HG02852 (cell line): ENCODE results near the gene ACO2.
"Not testable (repeated sequence)": the region's sequence is repeated elsewhere in the genome, so short reads cannot be mapped to it uniquely, and the experiment has no call there.

Experiments used
- ATAC-seq: cut with Tn5 transposase; IDR thresholded peaks from one replicate; pipeline ENCODE4 v1.9.1; 2021; ENCODE audit warnings: mild to moderate bottlenecking, moderate library complexity; ENCODE audit not compliant: unreplicated experiment

ACO2 gene

DNA sequence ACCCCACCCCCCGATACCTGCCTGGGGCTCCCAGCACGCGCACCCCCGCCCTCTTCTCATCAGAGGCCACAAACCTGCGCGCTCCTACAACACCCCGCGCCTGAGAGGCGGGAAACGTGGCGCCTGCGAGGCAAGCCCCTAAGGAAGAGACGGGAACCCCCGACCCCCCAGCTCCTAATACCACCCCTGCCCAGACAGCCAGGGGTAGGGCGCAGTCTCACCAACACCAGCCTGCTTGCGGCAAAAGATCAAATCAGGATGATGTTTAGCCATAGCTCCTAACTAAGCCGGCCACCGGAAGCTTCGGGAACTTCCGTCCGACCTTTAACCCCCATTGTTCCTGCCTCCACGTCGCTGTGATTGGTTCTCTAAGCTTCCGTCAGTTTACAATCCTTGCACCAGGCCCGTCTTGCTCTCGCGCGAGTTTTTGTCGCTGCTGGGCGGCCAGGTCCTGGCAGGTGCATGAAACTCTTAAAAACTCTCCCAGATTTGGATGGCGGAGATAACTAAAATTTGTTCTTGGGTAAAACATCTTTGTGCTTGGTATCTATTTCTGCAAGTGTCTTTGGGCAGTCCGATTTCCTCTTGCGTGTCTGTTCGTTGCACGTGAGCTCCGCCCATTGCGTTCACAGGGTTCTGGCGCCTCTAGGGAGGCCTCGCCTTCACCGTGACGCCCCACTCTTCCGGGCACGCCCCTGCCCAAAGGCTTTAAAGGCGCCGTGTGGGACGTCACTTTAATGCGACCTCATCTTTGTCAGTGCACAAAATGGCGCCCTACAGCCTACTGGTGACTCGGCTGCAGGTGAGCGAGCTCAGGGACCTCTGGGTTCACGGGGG lies at the start of gene ACO2, which contains the start of gene PHF5A:
Gene ACO2 (plus strand): TSS at position 737 of the 837 bp plus-strand sequence. CDS start 30 bp downstream, at position 767.
Gene PHF5A (minus strand): TSS at position 312 of the 837 bp plus-strand sequence. CDS start 39 bp downstream, at position 273.
- peak; percentile 84 for ATAC-seq

GRCh38 chr22:41425660-41426365 lies 43.1 kb upstream of the ACO2 start:
- ATAC-seq, result no peak

GRCh38 chr22:41429232-41429950 lies 39.5 kb upstream of the ACO2 start:
- no peak for ATAC-seq

GRCh38 chr22:41429951-41430332 lies 39.0 kb upstream of the ACO2 start:
- ATAC-seq, result no peak

DNA sequence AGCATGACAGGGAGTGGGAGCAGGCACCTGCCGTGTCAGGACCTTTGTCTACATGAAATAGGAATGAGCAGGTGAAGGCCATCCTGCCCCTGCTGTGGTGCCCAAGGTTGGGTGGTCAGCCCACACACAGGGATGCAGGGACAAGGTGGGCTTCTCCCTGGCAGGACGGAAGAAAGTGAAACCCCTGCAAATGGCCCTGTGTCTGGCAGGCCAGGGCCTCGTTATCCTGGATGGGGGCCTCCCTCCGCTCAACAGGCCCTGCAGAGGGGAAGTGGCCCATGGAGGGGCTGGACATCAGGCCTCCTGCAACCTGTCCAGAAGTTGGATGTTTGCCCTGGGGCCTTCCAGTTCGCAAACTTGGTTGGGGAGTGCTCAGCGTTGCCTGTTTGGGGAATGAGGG lies 37.3 kb upstream of the ACO2 start:
- no peak for ATAC-seq

DNA sequence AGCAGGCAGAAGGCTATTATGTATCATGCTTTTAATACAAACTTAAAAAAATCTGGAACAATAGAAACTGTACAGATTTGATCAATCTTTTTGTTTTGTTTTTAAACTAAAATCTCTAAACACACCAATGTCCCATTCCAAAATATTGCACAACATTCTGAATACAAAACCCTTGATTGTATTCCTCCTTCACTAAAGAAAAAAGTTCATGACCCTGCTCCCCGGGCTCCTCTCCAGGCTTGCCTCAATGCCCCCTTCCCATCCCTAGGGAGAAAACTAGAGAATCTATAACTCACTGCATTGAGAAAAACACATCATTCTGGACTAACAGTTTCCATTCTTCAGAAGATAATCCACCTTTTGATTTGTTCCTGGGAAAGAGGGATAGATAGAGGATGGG lies 35.4 kb upstream of the ACO2 start:
- ATAC-seq, result not testable (repeated sequence)

GRCh38 chr22:41434361-41435003 lies 34.4 kb upstream of the ACO2 start:
- ATAC-seq, result not testable (repeated sequence)

GRCh38 chr22:41435560-41435959 lies 33.4 kb upstream of the ACO2 start:
- ATAC-seq, result no peak

- no peak for ATAC-seq
Observed at GRCh38 chr22:41436322-41437113, 32.4 kb upstream of the ACO2 start.

DNA sequence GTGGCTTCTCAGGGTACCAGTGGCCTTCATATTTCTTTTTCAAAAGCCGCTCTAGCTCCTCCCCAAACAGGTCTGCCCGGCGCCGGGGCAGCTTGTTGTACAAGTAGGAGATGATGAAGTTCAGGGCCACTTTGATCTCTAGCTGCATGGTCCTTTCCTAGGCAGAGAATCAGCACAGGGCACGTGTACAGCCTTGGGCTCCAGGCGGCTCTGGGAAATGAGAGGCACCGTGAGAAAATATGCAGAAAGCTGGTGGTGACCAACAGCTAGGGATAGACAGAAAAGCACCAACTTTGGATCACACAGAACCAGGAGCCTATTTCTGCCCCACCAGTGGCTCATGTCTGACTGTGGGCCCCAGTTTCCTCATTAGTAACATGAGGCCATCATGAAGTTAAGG lies 31.7 kb upstream of the ACO2 start:
- no peak for ATAC-seq

- not testable (repeated sequence) for ATAC-seq
Observed at GRCh38 chr22:41440511-41440910, 28.4 kb upstream of the ACO2 start.

GRCh38 chr22:41442240-41442792 lies 26.6 kb upstream of the ACO2 start:
- no peak for ATAC-seq

DNA sequence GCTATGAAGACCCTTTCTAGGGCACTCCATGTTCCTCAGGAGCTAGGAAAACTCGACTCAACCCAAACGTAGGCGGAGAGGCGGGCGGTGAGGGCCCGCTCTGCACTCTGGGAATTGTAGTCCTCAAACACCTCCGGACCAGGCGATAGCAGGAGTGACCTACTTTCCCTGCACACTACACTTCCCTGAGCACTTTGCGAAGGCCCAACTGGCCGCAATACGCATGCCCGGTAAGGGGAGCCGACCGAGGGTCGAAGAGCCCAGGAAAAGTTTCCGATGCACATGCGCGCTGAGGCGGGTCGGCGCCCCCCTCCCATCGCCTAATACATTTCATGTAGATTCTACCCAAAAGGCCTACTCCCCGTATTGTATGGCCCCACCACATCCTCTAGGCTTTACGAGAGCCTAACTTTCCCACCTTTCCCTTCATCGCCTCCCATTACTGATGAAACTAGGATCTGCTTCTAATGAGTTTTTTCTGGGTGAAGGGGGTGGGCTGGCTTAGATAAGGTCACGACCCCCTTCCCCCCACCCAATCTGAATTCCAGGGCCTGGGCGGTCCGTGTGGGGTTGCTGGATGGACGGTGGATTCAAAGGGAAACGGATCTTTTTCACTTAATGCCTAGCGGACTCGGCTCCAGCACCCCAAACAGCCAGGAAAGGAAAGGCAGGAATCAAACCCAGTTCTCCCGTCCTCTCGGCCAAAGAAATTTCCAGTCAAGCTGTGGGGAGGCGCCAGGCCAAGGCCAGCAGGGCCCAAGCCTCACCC lies 24.4 kb upstream of the ACO2 start:
- peak; percentile 47 for ATAC-seq

DNA sequence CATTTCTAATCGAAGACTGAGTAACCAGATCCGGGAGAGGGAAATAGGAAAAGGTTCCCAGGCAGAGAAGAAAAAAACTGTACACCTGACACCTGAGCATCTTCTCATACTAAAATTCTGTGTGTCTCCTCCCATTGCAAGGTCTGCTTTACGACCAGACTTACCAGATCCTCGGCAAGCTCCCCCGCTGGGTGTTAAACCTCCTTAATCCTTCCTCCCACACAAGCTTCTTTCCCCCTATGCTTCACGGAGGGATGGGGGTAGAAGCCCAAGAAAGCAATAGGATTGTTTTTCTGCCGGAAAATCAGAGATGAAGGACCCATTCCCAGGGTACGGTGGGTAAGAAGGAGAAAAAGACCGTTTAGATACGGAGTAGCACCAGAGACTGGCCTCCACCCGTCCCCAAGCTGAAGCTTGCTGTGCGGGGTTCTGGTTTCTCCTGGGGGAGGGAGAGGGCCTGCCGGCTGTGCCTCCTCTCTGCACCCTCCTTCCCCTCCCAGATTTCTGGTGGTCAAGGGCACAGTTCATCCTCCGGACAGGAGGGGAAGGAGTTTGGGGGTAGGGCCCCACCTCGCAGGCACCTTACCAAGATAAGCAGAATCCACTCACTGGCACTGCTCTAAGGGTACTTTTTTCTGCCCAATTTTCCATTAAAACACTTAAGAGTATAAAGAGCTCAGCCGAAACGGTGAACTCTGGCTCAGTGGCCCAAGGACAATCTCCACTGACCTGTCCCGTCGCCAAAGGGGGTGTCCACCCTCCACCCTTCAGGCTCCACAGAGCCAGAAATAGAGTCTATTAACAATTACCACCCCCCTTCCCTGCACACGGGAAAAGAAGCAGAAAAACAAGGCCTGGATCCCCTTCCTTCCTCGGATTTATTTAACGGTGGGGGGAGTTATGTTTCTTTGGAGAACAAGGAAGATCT lies 23.5 kb upstream of the ACO2 start:
- no peak for ATAC-seq

- no peak for ATAC-seq
Observed at GRCh38 chr22:41446057-41446501, 22.8 kb upstream of the ACO2 start.

DNA sequence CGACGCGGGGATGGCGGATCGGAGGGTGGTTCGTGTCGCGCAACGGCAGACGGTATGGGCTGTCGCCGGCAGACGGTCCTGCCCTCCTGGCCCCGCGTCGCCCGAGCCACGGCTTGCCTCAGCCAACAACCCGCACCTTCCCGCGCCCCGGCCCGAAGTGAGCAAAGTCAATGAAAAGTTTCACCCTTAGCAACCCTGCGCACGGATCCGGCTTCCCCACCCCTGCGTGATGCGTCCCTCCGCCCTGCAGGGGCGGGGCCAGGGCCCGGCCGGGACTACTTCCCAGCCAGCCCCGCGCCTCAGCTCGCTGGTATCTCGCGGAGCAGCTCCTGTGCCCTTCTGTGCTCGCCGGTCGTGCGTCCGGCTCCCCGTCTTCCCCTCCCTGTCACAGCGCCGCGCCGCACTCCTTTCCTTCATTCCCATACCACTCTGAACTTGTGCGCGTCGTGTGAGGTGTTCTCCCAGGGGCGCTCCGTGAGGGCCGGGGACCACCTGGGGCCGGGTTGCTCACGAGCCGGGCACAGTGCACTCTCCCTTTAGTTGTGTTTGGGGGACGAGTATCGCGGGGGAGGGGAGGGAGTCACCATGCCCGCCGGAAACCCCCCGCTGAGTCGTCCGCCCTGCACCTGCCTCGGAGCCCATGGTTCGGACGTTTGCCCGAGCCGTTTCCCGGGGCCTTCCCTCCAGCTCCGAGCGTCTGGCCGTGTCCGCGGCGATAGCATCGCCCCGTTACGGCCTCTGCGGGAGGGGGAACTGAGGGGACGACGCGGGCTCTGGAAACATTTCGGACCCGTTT lies 22.1 kb upstream of the ACO2 start, which contains the start of gene TOB2:
Gene TOB2 (minus strand): TSS at position 163 of the 796 bp plus-strand sequence. CDS start 9,456 bp downstream, outside the sequence.
- ATAC-seq, result peak; percentile 23
